Measurements from ENCODE around the gene DCBLD2.

DCBLD2 gene

GRCh38 chr3:98784666-98785600 is 116.6 kb downstream of the DCBLD2 start:
- no peak for TF ChIP-seq GATA1 (IDR thresholded peaks at IDR 0.05; ENCODE audit: low read depth, low read length)
- TF ChIP-seq POLR2A (IDR thresholded peaks at IDR 0.05; ENCODE audit: low read length) = no peak
- no peak for DNase-seq

- DNase-seq = no peak
Observed at GRCh38 chr3:98784042-98784441, 117.5 kb downstream of the DCBLD2 start.

GRCh38 chr3:98782824-98783500 is 118.5 kb downstream of the DCBLD2 start:
- no peak for TF ChIP-seq GATA1 (IDR thresholded peaks at IDR 0.05; ENCODE audit: low read depth, low read length)
- TF ChIP-seq POLR2A (IDR thresholded peaks at IDR 0.05; ENCODE audit: low read length) = no peak
- DNase-seq = no peak

More at GRCh38 chr3:98784042-98784441, 117.5 kb downstream of the DCBLD2 start:
- TF ChIP-seq GATA1 (IDR thresholded peaks at IDR 0.05; ENCODE audit: low read depth, low read length) = no peak
- TF ChIP-seq POLR2A (IDR thresholded peaks at IDR 0.05; ENCODE audit: low read length) = no peak

- TF ChIP-seq POLR2A (IDR thresholded peaks at IDR 0.05; ENCODE audit: low read length) = no peak
- TF ChIP-seq GATA1 (IDR thresholded peaks at IDR 0.05; ENCODE audit: low read depth, low read length) = no peak
- DNase-seq = no peak
Observed at GRCh38 chr3:98780343-98780742, 121.2 kb downstream of the DCBLD2 start.

- TF ChIP-seq GATA1 (IDR thresholded peaks at IDR 0.05; ENCODE audit: low read depth, low read length) (no peak), POLR2A (IDR thresholded peaks at IDR 0.05; ENCODE audit: low read length) (no peak)
- DNase-seq = no peak
Observed at GRCh38 chr3:98779541-98780335, 121.8 kb downstream of the DCBLD2 start.

- DNase-seq = no peak
- no peak for TF ChIP-seq POLR2A (IDR thresholded peaks at IDR 0.05; ENCODE audit: low read length)
- no peak for TF ChIP-seq GATA1 (IDR thresholded peaks at IDR 0.05; ENCODE audit: low read depth, low read length)
Observed at GRCh38 chr3:98778852-98779413, 122.6 kb downstream of the DCBLD2 start.

GRCh38 chr3:98778383-98778782 is 123.1 kb downstream of the DCBLD2 start:
- DNase-seq = no peak
- TF ChIP-seq GATA1 (IDR thresholded peaks at IDR 0.05; ENCODE audit: low read depth, low read length) = no peak
- no peak for TF ChIP-seq POLR2A (IDR thresholded peaks at IDR 0.05; ENCODE audit: low read length)

GRCh38 chr3:98777801-98778220 is 123.7 kb downstream of the DCBLD2 start:
- no peak for TF ChIP-seq GATA1 (IDR thresholded peaks at IDR 0.05; ENCODE audit: low read depth, low read length)
- TF ChIP-seq POLR2A (IDR thresholded peaks at IDR 0.05; ENCODE audit: low read length) = no peak
- no peak for DNase-seq

- no peak for DNase-seq
- TF ChIP-seq GATA1 (IDR thresholded peaks at IDR 0.05; ENCODE audit: low read depth, low read length) (no peak), POLR2A (IDR thresholded peaks at IDR 0.05; ENCODE audit: low read length) (no peak)
Observed at GRCh38 chr3:98777286-98777685, 124.2 kb downstream of the DCBLD2 start.

- no peak for TF ChIP-seq POLR2A (IDR thresholded peaks at IDR 0.05; ENCODE audit: low read length)
- DNase-seq = no peak
Observed at GRCh38 chr3:98776140-98776493, 125.4 kb downstream of the DCBLD2 start.

- TF ChIP-seq POLR2A (IDR thresholded peaks at IDR 0.05; ENCODE audit: low read length) (no peak), GATA1 (IDR thresholded peaks at IDR 0.05; ENCODE audit: low read depth, low read length) (no peak)
- no peak for DNase-seq
Observed at GRCh38 chr3:98775459-98776139, 125.9 kb downstream of the DCBLD2 start.

GRCh38 chr3:98772022-98772421 is 129.5 kb downstream of the DCBLD2 start:
- DNase-seq = no peak
- TF ChIP-seq POLR2A (IDR thresholded peaks at IDR 0.05; ENCODE audit: low read length) = no peak
- TF ChIP-seq GATA1 (IDR thresholded peaks at IDR 0.05; ENCODE audit: low read depth, low read length) = no peak

Data from erythroblast (primary cell).